T-cell (primary cell): ENCODE results near the gene C1QTNF8. TPM values are rescaled to one million over a fixed set of nuclear protein-coding genes. Genes with fewer than 3 reads are reported as not detected.

Experiments used
- ATAC-seq, 4 experiments: fragments of 200-7000 bp in 3 of 4; fragments of 150-1000 bp in 1 of 4; cut with Tn5 transposase; replicated peaks in 1 of 4; 1 replicate in 3 of 4; 2 replicates in 1 of 4; pipeline ENCODE4 v1.10.0; 2021; ENCODE audit warnings: moderate library complexity in 3 of 4, mild to moderate bottlenecking in 2 of 4, moderate number of reproducible peaks in 1 of 4
- CTCF ChIA-PET, 2 donors: fragments of 300-600 bp; sonication (Branson Sonifier 250); formaldehyde crosslinking; loops; one replicate each; lab custom pipeline; 2022; ENCODE audit warnings: antibody characterized with exemption in 2 of 2; lab: Charles Lee
- POLR2A ChIA-PET, 2 donors: fragments of 300-600 bp; sonication (Branson Sonifier 250); formaldehyde crosslinking; loops; one replicate each; lab custom pipeline; 2022; ENCODE audit warnings: antibody characterized with exemption in 2 of 2; lab: Charles Lee
- DNase-seq, 35 experiments: peaks; one replicate each; pipeline versions ENCODE4 v3.0.0 to v3.0.0-alpha.2; 2013 to 2023
- H3K27ac ChIP-seq: one replicate; pipeline ENCODE4 v1.5.1; 2013; ENCODE audit warnings: low read length
- H3K27me3 ChIP-seq, 2 experiments: replicated peaks in 1 of 2; 1 replicate in 1 of 2; 2 replicates in 1 of 2; pipeline versions ENCODE4 v1.6.1 to v1.7.0; 2013; ENCODE audit warnings: low read length in 1 of 2, mixed read lengths in 1 of 2; ENCODE audit not compliant: control insufficient read depth in 2 of 2, insufficient read depth in 2 of 2; ENCODE audit errors: extremely low read depth in 1 of 2
- H3K36me3 ChIP-seq, 2 donors: 1 replicate in 1 of 2; 2 replicates in 1 of 2; pipeline versions ENCODE4 v1.6.1 to v1.7.0; 2013; ENCODE audit warnings: low read length in 1 of 2; ENCODE audit not compliant: control insufficient read depth in 2 of 2, insufficient read depth in 1 of 2; ENCODE audit errors: extremely low read depth in 1 of 2
- H3K4me1 ChIP-seq, 2 experiments: 1 replicate in 1 of 2; 2 replicates in 1 of 2; pipeline versions ENCODE4 v1.6.1 to v1.7.0; 2013; ENCODE audit warnings: low read length in 2 of 2, mixed read lengths in 1 of 2; ENCODE audit not compliant: insufficient read depth in 2 of 2, control insufficient read depth in 1 of 2; ENCODE audit errors: extremely low read depth in 1 of 2
- H3K4me3 ChIP-seq, 2 donors: 1 replicate in 1 of 2; 2 replicates in 1 of 2; pipeline versions ENCODE4 v1.5.1 to v1.7.0; 2013; ENCODE audit warnings: mild to moderate bottlenecking in 2 of 2, low read length in 1 of 2, moderate library complexity in 1 of 2; ENCODE audit not compliant: control insufficient read depth in 1 of 2; ENCODE audit errors: extremely low read depth in 1 of 2
- H3K9me3 ChIP-seq: 2 replicates; pipeline ENCODE4 v1.7.0; 2013
- H3K27ac Mint-ChIP-seq, 2 donors: one replicate each; pipeline ENCODE4 v1.8.0; 2020 to 2021; ENCODE audit warnings: mild to moderate bottlenecking in 2 of 2, mixed read lengths in 2 of 2
- H3K27me3 Mint-ChIP-seq, 2 donors: one replicate each; pipeline ENCODE4 v1.8.0; 2021 to 2022; ENCODE audit warnings: mixed read lengths in 2 of 2
- H3K36me3 Mint-ChIP-seq: one replicate; pipeline ENCODE4 v1.8.0; 2021; ENCODE audit warnings: mixed read lengths
- H3K4me1 Mint-ChIP-seq, 3 donors: one replicate each; pipeline ENCODE4 v1.8.0; 2020 to 2022; ENCODE audit warnings: mixed read lengths in 3 of 3, mild to moderate bottlenecking in 1 of 3
- H3K4me3 Mint-ChIP-seq, 3 donors: one replicate each; pipeline ENCODE4 v1.8.0; 2020 to 2022; ENCODE audit warnings: mild to moderate bottlenecking in 3 of 3, mixed read lengths in 3 of 3, moderate library complexity in 3 of 3
- H3K9me3 Mint-ChIP-seq, 3 donors: one replicate each; pipeline ENCODE4 v1.8.0; 2020 to 2022; ENCODE audit warnings: mixed read lengths in 3 of 3
- WGBS: methylation state at CpG from one replicate; pipeline ENCODE4 v1.1.5; 2013; ENCODE audit warnings: missing lambda C conversion rate; ENCODE audit not compliant: insufficient coverage; 5-methylcytosine and 5-hydroxymethylcytosine counted together
- total RNA-seq, 35 experiments: library from RNA in 6 of 35; stranded (reverse) in 6 of 35; fragments of 120-200 nt in 1 of 35; gene quantifications; one replicate each; pipeline versions ENCODE4 v1.2.1 to v1.2.4 and lab custom pipeline; 2013 to 2026

Gene C1QTNF8
- total RNA-seq, 5 donors from 2014 or later (not counting 1 experiment from before 2014, with no cell fraction given), result not detected

DNA sequence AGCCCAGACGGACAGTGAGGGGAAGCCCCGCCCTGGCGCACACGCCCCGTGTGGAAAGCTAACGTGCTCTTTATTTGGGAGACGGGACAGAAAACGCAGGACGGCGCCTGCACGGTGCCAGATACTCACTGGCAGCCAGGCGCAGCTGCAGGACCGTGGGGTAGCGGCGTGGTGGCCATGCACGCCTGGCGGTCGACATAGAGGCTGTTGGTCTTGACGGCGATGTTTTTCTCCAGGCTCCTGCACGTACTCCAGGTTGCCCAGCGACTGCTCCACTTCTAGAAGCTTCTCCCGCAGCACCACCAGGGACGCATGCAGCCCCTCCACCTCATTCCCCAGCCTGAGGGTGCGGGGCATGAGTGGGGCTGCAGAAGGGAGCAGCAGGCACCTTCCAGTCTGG is 5.1 kb upstream of the C1QTNF8 start:
- WGBS, result 67% methylated on average over 19 of the region's 25 CpGs
- Mint-ChIP-seq H3K27ac (no peak overlapping the region), H3K36me3 (no peaks in the 10 kb centered on the region), H3K4me1 (no peaks in the 10 kb centered on the region), H3K4me3 (no peak overlapping the region), H3K27me3 (peaks cover 0 to 20% of the 10 kb centered on the region in 2 donors), H3K9me3 (no peaks in the 10 kb centered on the region)
- Histone ChIP-seq H3K9me3 (no peaks in the 10 kb centered on the region), H3K4me1 (peaks cover 0 to 8% of the 10 kb centered on the region in 2 experiments), H3K4me3 (no peak overlapping the region), H3K27me3 (peaks cover 2 to 77% of the 10 kb centered on the region in 2 experiments), H3K36me3 (no peaks in the 10 kb centered on the region), H3K27ac (no peak overlapping the region)
- POLR2A ChIA-PET, result no interaction called here
- DNase-seq (no peak), ATAC-seq (no peak)
- CTCF ChIA-PET, result no interaction called here

DNA sequence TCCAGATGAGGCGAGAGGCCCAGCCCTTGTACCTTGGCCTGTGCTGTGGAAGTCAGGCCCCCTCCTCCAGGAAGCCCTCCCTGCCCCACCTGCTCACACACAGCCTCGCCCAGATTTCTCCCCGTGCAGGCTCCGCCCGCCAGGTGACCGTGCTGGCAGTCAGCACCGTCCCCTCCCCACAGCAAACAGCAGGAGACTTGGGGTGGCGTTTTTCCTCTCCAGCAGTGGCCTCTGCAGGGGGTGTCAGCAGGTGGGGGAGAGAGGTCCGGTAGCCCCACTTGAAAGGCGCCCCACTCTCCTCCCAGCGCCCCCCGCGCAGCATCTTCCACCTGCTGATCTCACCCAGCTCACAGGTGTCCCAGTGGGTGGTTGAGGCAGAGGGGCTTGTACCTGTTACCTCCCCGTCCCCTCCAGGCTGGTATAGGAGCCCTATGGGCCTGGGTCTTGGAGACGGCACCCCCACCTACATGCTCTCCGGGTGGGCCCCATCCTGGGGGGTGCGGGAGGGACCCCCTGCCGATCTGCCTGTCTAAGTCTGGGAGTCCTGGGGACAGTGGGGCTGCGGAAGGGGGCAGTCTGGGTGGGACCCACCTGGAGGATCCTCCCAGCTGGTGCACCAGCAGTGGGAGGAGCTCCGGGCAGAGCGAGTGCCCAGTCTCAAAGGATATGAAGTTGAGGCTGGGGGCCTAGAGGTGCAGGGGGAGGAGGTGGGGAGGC is 4.2 kb upstream of the C1QTNF8 start:
- 67% methylated on average over 4 of the region's 21 CpGs for WGBS
- Mint-ChIP-seq H3K9me3 (no peaks in the 10 kb centered on the region), H3K4me1 (no peaks in the 10 kb centered on the region), H3K4me3 (no peak overlapping the region), H3K27me3 (peaks cover 0 to 16% of the 10 kb centered on the region in 2 donors), H3K27ac (no peak overlapping the region), H3K36me3 (no peaks in the 10 kb centered on the region)
- DNase-seq (no peak), ATAC-seq (no peak)
- Histone ChIP-seq H3K4me1 (peaks cover 0 to 8% of the 10 kb centered on the region in 2 experiments), H3K27ac (no peak overlapping the region), H3K36me3 (no peaks in the 10 kb centered on the region), H3K9me3 (no peaks in the 10 kb centered on the region), H3K4me3 (no peak overlapping the region), H3K27me3 (peaks cover 2 to 69% of the 10 kb centered on the region in 2 experiments)
- ChIA-PET POLR2A (no interaction called here), CTCF (interaction anchor here in 1 of 2 donors (0.6 kb wide), 1 partner anchor 42 kb away, joined by 4 read pairs; no protein-coding TSS in a partner anchor)

DNA sequence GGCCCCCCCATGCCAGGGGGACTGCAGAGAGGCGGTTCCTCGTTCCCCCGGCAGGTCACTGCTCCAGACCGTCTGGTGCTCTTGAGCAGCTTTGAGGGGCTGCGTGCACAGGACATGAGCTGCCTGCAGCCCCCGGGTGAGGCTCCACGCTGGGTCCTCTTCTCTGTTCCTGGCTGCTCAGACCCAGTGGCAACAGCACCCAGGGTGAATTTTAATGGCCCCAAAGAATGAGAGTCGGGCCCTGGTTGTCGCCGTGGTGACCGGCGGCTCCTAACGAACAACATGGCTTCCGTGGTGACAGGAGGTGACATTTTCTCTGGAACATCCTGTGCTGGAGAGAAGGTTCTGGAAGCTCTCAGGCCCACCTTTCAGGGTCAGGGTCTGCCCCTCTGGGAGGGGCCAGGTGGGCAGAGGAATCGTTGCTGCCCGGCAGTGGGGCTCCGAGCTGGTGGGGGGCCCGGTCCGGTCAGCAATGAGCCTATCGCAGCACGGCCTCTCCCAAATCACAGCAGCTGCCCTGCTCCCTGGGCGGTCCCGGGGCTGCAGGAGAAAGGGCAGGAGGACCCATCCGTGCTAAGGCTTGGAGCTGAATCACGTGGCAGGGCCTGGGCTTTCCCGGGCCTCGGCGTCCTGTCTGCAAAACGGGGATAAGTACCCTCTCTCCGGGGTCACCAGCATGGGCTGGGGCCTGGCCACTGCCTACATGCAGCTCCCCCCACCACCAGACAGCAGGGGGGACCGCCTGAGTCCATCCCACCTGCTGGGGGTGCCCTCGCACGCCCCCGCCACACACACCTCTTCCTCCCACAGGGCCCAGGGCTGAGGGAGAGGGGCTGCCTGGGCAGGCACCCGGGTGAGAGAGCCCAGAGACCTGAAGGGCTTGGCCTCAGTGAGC is 3.4 kb upstream of the C1QTNF8 start:
- no peaks in the 10 kb centered on the region for H3K9me3 ChIP-seq
- Mint-ChIP-seq H3K4me1 (no peaks in the 10 kb centered on the region), H3K9me3 (no peaks in the 10 kb centered on the region), H3K27ac (no peak overlapping the region), H3K27me3 (peaks cover 0 to 11% of the 10 kb centered on the region in 2 donors), H3K4me3 (no peak overlapping the region), H3K36me3 (no peaks in the 10 kb centered on the region)
- WGBS, result 60% methylated on average over 28 of the region's 35 CpGs
- DNase-seq (no peak), ATAC-seq (no peak)
- H3K4me1 ChIP-seq, result peaks cover 0 to 8% of the 10 kb centered on the region in 2 experiments
- CTCF ChIA-PET, result interaction anchor here in 1 of 2 donors (0.6 kb wide), 1 partner anchor 41 kb away, joined by 4 read pairs; no protein-coding TSS in a partner anchor
- POLR2A ChIA-PET, result no interaction called here
- no peak overlapping the region for H3K4me3 ChIP-seq
- H3K36me3 ChIP-seq, result no peaks in the 10 kb centered on the region
- no peak overlapping the region for H3K27ac ChIP-seq
- peaks cover 1 to 62% of the 10 kb centered on the region in 2 experiments for H3K27me3 ChIP-seq

DNA sequence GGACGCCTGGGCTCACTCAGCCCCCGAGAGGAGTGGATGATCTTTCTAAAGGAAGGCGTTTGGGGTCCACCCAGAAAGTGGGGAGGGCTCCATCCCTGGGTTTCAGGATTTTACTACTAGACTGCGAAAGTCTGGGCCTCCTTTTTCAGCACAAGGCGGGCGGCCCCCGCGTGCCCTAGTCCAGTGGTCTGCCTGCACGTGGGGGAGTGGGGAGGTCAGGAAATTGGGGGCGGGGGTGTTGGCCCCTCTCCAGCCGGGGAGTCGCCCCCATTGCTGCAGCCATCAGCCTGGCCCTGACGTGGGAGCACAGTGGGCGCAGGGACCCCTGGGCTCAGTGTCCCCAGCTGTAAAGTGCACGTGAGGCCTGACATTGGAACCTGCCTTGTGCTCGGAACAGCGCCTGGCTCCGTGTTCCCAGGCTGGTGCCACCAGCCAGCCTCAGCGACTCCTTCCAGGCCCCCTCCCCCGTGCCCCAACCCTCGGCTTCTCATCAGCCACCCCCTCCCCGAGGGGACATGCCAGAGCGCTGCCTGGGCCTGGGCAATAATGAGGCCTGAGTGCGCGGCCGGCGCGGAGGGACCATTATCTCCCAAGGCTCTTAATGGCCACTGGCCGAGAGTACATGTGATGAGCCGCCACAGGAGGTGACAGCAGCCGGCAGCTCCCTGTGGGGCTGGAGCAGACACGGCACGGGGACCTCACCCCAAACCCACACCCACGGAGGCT is 2.4 kb upstream of the C1QTNF8 start:
- H3K27ac Mint-ChIP-seq, result no peak overlapping the region
- Histone ChIP-seq H3K27me3 (peaks cover 0 to 52% of the 10 kb centered on the region in 2 experiments), H3K4me3 (no peak overlapping the region), H3K27ac (no peak overlapping the region), H3K36me3 (no peaks in the 10 kb centered on the region), H3K4me1 (peaks cover 0 to 6% of the 10 kb centered on the region in 2 experiments), H3K9me3 (no peaks in the 10 kb centered on the region)
- no peak overlapping the region for H3K4me3 Mint-ChIP-seq
- H3K27me3 Mint-ChIP-seq, result peaks cover 0 to 8% of the 10 kb centered on the region in 2 donors
- 59% methylated on average over 18 of the region's 34 CpGs for WGBS
- H3K9me3 Mint-ChIP-seq, result peaks cover 0 to 1% (median 0%) of the 10 kb centered on the region in 3 donors
- H3K36me3 Mint-ChIP-seq, result no peaks in the 10 kb centered on the region
- ChIA-PET CTCF (no interaction called here), POLR2A (no interaction called here)
- no peaks in the 10 kb centered on the region for H3K4me1 Mint-ChIP-seq
- ATAC-seq, result no peak
- DNase-seq, result no peak

DNA sequence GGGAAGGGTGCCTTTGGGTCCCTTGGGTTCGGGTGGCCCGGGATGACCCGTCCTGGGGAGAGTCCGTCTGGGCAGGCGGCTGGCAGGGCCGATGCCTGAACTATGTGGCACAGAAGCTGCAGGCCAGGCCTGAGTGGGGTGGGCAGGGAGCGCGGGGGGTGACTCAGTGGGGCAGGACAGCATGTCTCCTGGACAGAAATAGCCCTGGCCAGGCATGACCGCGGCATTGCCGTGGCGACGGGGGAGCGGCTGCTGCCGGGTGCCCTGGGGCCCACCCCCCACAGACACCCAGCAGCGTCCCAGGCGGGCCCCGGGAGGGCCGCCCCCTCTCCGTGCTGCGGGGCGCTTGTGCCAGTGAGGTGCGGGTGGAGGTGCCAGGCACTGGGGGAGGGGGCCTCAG is 1.8 kb upstream of the C1QTNF8 start:
- Histone ChIP-seq H3K36me3 (no peaks in the 10 kb centered on the region), H3K4me3 (no peak overlapping the region), H3K27ac (no peak overlapping the region), H3K27me3 (peaks cover 0 to 46% of the 10 kb centered on the region in 2 experiments), H3K4me1 (no peaks in the 10 kb centered on the region), H3K9me3 (no peaks in the 10 kb centered on the region)
- WGBS, result 88% methylated on average over 13 of the region's 23 CpGs
- DNase-seq, result no peak
- H3K27me3 Mint-ChIP-seq, result peaks cover 0 to 8% of the 10 kb centered on the region in 2 donors
- H3K4me3 Mint-ChIP-seq, result no peak overlapping the region
- ChIA-PET CTCF (no interaction called here), POLR2A (no interaction called here)
- H3K27ac Mint-ChIP-seq, result no peak overlapping the region
- H3K4me1 Mint-ChIP-seq, result no peaks in the 10 kb centered on the region
- ATAC-seq, result no peak
- H3K9me3 Mint-ChIP-seq, result peaks cover 0 to 3% (median 0%) of the 10 kb centered on the region in 3 donors
- no peaks in the 10 kb centered on the region for H3K36me3 Mint-ChIP-seq

DNA sequence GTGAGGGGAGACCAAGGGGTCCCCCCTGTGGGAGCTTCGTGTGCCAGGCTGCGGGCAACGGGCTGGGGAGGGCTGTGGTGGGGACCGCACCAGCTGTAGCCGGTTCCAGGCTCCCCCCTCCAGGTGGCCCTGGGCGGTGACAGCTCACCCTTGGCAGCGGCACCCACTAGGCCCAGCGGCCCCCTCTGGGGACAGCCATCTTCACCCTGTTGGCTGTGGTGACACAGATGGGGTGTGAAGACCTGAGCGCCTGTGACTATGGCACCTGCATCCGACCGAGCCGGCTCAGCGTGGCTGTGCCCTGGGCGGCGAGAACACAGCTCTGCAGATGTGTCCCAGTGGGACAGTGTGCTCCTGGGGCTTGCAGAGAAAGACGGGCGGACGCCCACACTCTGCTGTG is 1.1 kb upstream of the C1QTNF8 start:
- Mint-ChIP-seq H3K27ac (no peak overlapping the region), H3K4me1 (no peaks in the 10 kb centered on the region)
- WGBS, result 68% methylated on average over 14 of the region's 18 CpGs

More for the DNA sequence above, 1.1 kb upstream of the C1QTNF8 start:
- CTCF ChIA-PET, result no interaction called here
- no peak for ATAC-seq
- Histone ChIP-seq H3K27me3 (peaks cover 0 to 46% of the 10 kb centered on the region in 2 experiments), H3K9me3 (no peaks in the 10 kb centered on the region), H3K4me3 (no peak overlapping the region), H3K4me1 (no peaks in the 10 kb centered on the region), H3K36me3 (no peaks in the 10 kb centered on the region), H3K27ac (no peak overlapping the region)
- no peaks in the 10 kb centered on the region for H3K36me3 Mint-ChIP-seq
- H3K27me3 Mint-ChIP-seq, result peaks cover 0 to 8% of the 10 kb centered on the region in 2 donors
- peaks cover 0 to 3% (median 0%) of the 10 kb centered on the region in 3 donors for H3K9me3 Mint-ChIP-seq
- DNase-seq, result no peak
- POLR2A ChIA-PET, result no interaction called here
- H3K4me3 Mint-ChIP-seq, result no peak overlapping the region
